HG03159 (cell line): ENCODE data around the gene SERPINA12.

ENCODE experiments used
- ATAC-seq: cut with Tn5 transposase; IDR thresholded peaks from one replicate; pipeline ENCODE4 v1.9.1; 2021; ENCODE audit warnings: mild to moderate bottlenecking, moderate library complexity; ENCODE audit not compliant: unreplicated experiment

Gene SERPINA12

GRCh38 chr14:94467728-94468520 is 41.3 kb downstream of the SERPINA12 start:
- ATAC-seq, result no peak

DNA sequence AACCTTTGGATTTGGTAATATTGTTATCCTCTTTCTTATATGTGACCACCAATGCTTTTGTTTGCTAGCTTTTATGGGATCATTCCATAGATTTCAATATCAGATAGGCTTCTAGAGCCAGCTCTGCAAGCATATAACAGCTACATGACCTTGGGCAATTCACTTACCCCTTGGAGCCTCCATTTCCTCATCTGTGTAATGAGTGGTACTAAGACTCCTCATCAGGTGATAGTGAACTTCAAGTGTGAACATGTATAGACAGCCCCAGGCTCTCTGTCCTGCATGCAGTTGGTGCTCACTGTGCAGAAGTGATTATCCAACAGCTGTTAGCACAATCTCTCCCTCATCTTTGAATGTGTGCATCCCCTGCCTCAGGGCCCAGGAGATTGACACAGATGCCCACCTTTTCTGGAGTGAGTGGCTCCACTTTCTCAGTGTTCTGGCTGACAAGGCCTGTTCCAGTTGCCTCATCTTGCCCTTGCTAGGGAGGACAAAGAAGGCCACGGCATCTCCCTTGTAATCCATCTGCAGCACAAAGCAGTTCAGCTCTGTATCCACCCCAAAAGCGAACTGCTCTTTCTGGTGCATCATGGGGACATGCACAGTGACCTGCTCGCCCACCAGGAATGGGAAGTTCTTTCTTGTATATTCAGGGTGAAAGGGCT is 42.4 kb downstream of the SERPINA12 start:
- no peak for ATAC-seq

- ATAC-seq, result no peak
These were observed 44.2 kb downstream of the SERPINA12 start for GRCh38 chr14:94465042-94465441.

DNA sequence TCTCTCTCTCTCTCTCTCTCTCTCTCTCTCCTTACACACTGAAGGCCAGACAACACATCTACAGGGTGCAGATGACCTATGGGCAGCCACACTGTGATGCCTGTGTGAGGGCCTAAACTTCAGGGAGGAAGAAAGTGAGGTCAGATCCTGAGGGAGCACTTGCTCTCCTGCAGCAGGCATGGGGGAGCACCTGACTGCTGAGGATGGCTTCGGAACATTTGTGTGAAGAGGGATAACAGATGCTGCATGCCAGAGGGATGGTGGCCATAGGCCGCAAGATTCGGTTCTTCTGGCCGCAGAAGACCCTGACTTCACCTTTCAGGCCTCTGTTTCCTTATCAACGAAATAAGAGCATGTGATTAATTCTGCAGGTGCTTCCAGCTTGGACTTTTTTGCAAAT is 45.0 kb downstream of the SERPINA12 start:
- no peak for ATAC-seq

DNA sequence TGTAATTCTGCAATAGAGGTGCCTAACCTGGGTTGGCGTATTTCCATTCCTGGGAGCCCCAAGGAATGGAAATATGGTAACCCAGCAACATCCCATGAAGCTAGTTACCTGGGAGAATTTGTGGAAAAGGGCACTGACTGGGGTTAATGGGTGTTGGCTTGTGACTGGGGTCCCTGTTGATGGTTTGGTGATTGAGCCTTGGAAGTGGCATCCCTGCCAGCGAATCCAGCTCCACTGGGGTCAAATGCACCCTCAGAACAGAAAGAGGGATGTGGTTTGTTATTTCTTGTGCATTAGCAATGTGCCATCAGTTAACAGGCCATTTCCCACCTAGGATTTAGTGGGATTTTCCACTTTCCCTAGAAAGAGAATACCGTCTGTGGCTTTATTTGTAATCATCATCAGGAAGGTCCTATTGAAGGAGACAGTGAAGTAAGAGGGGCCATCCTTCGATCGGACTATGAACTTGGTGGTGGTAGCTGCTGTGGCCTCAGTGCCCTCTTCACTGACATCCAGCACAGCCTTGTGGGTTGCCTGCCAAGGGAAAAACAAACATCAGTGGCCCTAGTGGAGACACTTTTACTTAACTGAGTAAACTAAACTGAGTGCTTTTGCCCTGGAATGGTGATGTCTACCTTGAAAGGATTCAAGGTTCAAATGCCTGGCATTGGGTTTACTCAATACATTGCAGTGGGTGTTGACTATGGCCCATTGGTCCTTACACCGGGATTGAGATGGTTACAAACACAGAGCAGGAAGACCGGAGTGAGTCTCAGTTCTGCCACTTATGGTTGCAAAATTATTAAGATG is 46.3 kb downstream of the SERPINA12 start:
- ATAC-seq, result no peak

DNA sequence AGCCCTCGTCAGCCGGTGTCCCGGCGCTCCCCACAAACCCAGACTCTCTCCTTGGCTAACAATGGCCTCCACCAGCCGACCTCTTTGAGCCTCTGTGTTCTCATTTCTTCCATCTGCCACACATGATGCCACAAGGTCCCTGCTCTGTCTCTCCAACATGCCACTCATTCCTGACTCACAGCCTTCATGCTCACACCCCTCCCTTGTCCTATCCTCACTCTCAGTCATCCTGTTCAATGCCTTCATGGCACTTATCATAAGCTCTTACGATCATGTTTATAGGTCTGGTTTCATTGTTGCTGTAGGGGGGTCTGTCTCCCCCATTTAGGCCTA is 47.1 kb downstream of the SERPINA12 start:
- ATAC-seq, result no peak

DNA sequence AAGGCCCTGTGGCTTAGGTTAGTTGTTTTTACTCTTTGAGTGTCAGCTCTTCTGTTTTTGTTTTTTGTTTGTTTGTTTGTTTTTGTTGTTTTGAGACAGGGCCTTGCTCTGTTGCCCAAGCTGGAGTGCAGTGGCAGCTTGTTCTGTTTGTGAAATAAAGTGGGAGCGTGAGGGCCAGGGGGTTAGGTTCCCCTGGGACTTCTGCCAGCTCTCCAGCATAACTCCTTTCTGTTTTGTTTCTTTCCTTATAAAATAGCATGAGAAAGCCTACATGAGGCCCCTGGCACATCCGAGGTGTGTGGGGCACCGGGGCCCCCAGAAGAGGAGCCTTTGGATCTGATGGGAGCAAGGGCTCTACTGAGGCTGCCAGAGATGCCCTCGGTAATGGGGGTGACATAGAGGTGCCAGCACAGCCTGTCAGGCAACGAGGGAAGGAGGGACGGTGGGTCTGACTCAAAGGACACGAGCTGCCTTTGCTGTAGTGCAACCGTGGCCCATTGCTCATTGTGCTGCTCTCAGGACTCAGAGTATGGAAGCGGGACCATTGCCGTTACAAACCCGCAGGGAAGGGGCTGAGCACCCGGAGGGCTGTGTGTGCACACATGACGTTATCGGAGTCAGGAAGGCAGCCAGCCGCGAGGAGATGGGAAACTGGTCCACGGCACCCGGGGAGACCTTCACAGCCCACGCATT is 47.6 kb downstream of the SERPINA12 start:
- ATAC-seq, result no peak

DNA sequence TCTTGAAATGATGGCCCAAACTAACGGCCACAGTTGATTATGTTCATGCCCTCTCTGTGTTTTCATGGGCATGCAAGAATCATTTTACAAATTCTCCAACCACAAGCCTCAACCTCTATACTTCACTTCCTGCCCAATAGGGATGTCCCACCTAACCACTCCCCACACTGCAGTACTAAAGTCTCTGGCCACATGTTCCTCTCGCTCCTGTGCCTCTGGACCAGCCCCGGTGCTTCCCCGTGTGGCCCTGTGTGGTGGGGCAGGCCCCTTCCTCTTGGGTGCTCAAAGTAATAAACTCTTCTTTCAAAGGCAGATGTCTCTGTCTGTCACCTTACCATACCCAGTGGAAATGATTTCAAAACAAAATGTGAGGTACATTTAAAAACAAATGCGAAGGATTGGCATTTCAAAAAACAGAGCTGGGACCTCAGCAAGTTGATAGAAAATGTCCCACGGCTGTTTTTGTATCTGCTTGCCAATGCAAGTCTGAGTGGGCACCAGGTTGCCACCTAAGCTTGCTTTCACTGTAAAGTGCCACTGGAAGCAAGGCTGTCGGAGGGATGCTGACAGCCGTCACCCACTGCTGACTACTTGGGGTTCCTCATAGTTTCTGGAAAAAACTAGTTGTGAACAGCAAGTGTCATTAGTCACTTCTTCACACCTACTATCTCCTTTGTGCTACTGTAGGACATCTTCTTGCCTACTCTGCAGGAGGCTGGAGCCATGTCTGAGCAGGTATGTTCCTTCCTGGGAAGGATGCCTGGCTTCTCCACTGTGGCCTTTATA is 48.4 kb downstream of the SERPINA12 start:
- ATAC-seq, result no peak

DNA sequence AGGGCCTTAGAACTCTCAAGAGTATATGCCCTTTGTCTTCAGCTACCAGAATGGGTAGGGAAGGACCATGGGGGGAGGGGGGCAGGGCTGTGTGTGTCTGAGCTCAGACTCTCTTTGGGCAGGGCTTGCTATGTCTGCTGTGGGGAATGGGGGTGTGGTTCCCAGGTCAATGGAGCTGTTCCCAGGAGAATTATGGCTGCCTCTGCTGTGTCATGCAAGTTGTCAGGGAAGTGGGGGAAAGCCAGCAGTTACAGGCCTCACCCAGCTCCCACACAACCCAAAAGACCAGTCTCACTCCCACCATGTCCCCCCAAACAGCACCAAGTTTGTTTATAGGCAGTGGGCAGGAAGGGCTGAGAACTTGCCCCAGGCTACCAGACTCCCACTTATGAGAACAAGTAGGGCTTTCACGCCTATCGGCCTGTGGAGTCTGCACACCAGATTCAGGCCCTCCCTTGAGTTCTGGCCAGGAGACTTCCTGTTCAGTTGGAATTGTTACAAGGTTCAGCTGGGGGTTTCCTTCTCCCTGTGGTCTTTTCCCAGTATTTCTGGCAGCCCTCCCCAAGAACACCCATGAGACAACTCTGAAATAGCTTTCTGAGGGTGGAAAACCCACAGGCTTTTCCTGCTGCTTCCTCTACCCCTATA is 50.6 kb downstream of the SERPINA12 start:
- no peak for ATAC-seq

GRCh38 chr14:94458096-94458495 is 51.2 kb downstream of the SERPINA12 start:
- no peak for ATAC-seq

DNA sequence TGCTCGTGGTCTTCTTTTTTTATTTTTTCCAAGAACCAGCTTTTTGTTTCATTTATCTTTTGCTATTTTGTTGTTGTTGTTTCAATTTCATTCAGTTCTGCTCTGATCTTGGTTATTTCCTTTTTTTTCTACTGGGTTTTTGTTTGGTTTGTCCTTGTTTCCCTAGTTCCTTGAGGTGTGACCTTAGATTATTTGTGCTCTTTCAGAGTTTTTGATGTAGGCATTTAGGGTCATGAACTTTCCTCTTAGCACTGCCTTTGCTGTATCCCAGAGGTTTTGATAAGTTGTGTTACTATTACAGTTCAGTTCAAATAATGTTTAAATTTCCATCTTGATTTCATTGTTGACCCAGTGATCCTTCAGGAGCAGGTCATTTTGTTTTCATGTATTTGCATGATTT is 53.3 kb downstream of the SERPINA12 start:
- no peak for ATAC-seq

- no peak for ATAC-seq
These were observed 57.4 kb downstream of the SERPINA12 start for GRCh38 chr14:94451826-94452225.

GRCh38 chr14:94451091-94451771 is 58.0 kb downstream of the SERPINA12 start:
- ATAC-seq, result no peak

GRCh38 chr14:94450722-94451090 is 58.6 kb downstream of the SERPINA12 start:
- ATAC-seq, result no peak

DNA sequence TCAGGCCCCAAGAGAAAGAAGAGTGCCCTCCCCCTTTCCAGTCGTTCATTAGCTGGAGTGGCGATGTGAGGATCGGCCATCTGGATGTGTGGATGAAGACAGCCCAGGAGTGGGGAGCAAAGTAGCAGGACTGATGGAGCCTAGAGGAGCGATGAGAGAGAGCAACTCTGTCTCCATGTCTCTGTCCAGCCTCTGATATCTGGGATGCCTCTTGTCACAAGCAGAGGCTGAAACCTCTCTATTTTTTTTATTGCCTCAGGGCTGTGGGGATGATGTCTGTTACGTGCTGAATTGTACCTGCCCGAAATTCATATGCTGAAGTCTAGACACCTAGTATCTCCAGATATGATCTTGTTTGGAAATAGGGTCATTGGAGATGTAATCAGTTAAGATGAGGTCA is 59.3 kb downstream of the SERPINA12 start:
- ATAC-seq, result no peak

DNA sequence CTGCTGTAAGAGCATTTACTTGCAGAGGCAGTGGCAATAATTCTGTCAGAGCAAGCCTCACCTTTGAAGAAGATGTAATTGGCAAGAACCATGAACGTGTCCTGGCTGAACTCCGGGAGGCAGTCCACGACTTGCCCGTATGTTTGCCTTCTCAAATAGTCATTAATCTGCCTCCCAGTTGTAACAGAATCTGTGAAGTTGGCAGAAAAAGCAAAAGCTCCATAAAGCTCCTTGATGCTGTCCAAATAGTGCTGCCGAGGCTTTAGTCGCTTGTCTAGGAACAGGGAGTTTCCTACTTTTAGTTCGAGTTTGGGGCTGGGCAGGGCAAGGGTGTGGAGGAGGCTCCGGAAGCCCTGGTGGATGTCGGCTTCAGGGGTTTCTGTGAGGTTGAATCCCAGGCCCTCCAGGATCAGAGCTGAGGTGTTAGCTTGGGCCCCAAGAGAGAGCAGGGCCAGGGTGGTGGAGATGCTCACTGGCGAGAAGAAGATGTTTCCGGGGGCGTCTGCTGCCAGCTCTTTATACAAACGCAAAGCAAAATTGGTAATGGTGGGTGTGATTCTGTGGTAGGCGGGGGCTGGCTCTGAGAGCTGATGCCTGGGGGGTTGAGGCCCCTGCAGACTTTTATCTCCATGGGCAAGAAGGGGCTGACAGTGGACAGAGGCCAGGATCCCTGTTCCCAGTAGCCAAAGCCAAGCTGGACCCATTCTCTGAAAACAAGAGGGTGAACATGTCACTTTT is 61.0 kb downstream of the SERPINA12 start:
- ATAC-seq, result no peak

DNA sequence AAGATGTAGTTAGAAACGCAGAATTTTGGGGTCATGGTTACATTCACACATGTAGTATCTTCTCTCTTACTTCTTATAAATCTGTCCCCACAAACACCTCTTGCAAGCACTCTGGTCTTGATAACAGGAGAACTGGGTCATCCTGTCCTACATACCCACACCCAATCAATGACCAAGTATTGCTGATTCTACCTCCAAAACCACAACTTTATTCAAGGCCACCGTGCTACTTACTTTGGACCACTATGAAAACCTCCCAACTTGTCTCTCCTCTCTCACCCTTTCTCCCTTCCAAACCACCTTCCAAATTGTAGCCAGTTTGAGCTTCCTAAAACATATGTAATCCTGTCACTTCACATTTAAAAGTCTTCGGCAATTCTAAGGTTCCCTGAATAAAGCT is 62.1 kb downstream of the SERPINA12 start:
- ATAC-seq, result no peak

DNA sequence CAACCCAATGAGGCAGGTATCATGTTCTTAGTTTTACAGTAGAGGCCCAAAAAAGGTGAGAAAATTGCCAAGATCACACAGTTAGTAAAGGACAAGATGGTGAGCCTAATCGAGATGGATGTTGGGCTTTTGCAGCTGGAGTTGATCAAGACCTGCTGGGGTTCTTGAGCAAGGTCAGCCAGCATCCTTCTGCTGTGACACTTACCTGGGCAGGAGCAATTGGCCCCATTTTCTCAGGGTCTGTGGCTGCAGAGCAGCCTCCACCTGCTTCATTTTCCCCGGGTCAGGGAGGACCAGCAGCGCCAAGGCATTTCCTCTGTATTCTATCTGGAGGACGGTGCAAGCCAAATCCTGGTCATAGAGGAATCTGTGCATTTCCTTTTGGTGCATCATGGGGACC is 63.1 kb downstream of the SERPINA12 start:
- no peak for ATAC-seq

GRCh38 chr14:94445003-94445402 is 64.3 kb downstream of the SERPINA12 start:
- no peak for ATAC-seq
